ENCODE results near the gene FMNL3. TPM values are rescaled to one million over a fixed set of nuclear protein-coding genes. Genes with fewer than 3 reads are reported as not detected.

The FMNL3 gene
- total and polyA plus RNA-seq, 2 of the 13 experiments (the other 11 are each of a cell fraction or from before 2014, with no cell fraction given), result 0.44 to 1.1 TPM

GRCh38 chr12:49671031-49671765, 36.0 kb downstream of the FMNL3 start:
- 53% methylated on average over 5 of the region's 5 CpGs for WGBS (ENCODE audit: low lambda C conversion rate)
- ChIA-PET CTCF (ENCODE audit: low intra/inter-chr PET ratio, low total read pairs) (no interaction called here), POLR2A (no interaction called here)
- ATAC-seq (no peak), FAIRE-seq (no peak), DNase-seq (ENCODE audit: low spot score) (no peak)
- no peaks in the 10 kb centered on the region for H3K9me3 ChIP-seq (ENCODE audit: low read length)
- H3K27ac ChIP-seq (ENCODE audit: extremely low read length, insufficient read depth, low read length), result no peak overlapping the region
- intact Hi-C loops (cut with micrococcal nuclease; ENCODE audit: unreplicated experiment) (no loop called here), in situ Hi-C loops (cut with HindIII; ENCODE audit: extremely low pct_ligation_motif_present, low pct_unique_long_range_greater_than_20kb) (no loop called here)
- peaks cover 24% of the 10 kb centered on the region for H3K4me1 ChIP-seq (ENCODE audit: insufficient read depth, low read length)
- H3K27me3 ChIP-seq (ENCODE audit: control insufficient read depth in 1 of 2, insufficient read depth in 2 of 2, low read length in 2 of 2), result no peaks in the 10 kb centered on the region; a peak in 1 of 5 replicates
- no peak overlapping the region for H3K4me2 ChIP-seq (ENCODE audit: low read depth, low read length)
- BruUV-seq (replicated peaks), result no TSS peak
- no peak overlapping the region for H2AFZ ChIP-seq (ENCODE audit: low read length)
- H3K9ac ChIP-seq (ENCODE audit: insufficient read depth, low read depth, low read length), result no peak overlapping the region
- no peaks in the 10 kb centered on the region for H4K20me1 ChIP-seq (ENCODE audit: insufficient read depth, low read length)
- no peaks in the 10 kb centered on the region for H3K79me2 ChIP-seq (ENCODE audit: insufficient read depth, low read length)
- no peaks in the 10 kb centered on the region for H3K36me3 ChIP-seq (replicated peaks in 1 of 2; ENCODE audit: control insufficient read depth in 1 of 2, insufficient read depth in 2 of 2, low read length in 2 of 2)
- no peak overlapping the region for H3K4me3 ChIP-seq (replicated peaks in 1 of 3; ENCODE audit: insufficient read depth in 1 of 3, low read depth in 2 of 3, low read length in 3 of 3)
- TF ChIP-seq ZNF383 (CRISPR knock-in tag; IDR thresholded peaks at IDR 0.05; ENCODE audit: borderline replicate concordance), result no peak
- TF ChIP-seq ZBTB25 (CRISPR knock-in tag; IDR thresholded peaks at IDR 0.05), result no peak
- TF ChIP-seq, protein P1, sequence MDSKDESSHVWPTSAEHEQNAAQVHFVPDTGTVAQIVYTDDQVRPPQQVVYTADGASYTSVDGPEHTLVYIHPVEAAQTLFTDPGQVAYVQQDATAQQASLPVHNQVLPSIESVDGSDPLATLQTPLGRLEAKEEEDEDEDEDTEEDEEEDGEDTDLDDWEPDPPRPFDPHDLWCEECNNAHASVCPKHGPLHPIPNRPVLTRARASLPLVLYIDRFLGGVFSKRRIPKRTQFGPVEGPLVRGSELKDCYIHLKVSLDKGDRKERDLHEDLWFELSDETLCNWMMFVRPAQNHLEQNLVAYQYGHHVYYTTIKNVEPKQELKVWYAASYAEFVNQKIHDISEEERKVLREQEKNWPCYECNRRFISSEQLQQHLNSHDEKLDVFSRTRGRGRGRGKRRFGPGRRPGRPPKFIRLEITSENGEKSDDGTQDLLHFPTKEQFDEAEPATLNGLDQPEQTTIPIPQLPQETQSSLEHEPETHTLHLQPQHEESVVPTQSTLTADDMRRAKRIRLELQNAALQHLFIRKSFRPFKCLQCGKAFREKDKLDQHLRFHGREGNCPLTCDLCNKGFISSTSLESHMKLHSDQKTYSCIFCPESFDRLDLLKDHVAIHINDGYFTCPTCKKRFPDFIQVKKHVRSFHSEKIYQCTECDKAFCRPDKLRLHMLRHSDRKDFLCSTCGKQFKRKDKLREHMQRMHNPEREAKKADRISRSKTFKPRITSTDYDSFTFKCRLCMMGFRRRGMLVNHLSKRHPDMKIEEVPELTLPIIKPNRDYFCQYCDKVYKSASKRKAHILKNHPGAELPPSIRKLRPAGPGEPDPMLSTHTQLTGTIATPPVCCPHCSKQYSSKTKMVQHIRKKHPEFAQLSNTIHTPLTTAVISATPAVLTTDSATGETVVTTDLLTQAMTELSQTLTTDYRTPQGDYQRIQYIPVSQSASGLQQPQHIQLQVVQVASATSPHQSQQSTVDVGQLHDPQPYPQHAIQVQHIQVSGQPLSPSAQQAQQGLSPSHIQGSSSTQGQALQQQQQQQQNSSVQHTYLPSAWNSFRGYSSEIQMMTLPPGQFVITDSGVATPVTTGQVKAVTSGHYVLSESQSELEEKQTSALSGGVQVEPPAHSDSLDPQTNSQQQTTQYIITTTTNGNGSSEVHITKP (CRISPR knock-in tag; IDR thresholded peaks at IDR 0.05; ENCODE audit: low read depth), result no peak
- no peak for TF ChIP-seq HOXD1 (CRISPR knock-in tag; IDR thresholded peaks at IDR 0.05)
- TF ChIP-seq ZMYM2 (CRISPR knock-in tag; IDR thresholded peaks at IDR 0.05), result no peak
- no peak for TF ChIP-seq ZNF709 (CRISPR knock-in tag; IDR thresholded peaks at IDR 0.05)
- no peak for TF ChIP-seq SNAPC4 (CRISPR knock-in tag; IDR thresholded peaks at IDR 0.05)
- TF ChIP-seq FOXP1 (IDR thresholded peaks at IDR 0.05), result no peak
- no peak for TF ChIP-seq FOXP1 (CRISPR knock-in tag; IDR thresholded peaks at IDR 0.05)
- TF ChIP-seq ZNF75D (CRISPR knock-in tag; IDR thresholded peaks at IDR 0.05; ENCODE audit: borderline replicate concordance), result no peak
- TF ChIP-seq ZNF790 (CRISPR knock-in tag; IDR thresholded peaks at IDR 0.05; ENCODE audit: borderline replicate concordance), result no peak
- no peak for TF ChIP-seq PLRG1 (conservative IDR thresholded peaks at IDR 0.05)
- no peak for TF ChIP-seq ZNF660 (CRISPR knock-in tag; IDR thresholded peaks at IDR 0.05; ENCODE audit: borderline replicate concordance, low read depth)
